OCI-LY1 (cell line): ENCODE results near the gene DLGAP4.
A peak's percentile ranks its signal among the peaks of the same experiment; 100 is the strongest.
"Not testable (repeated sequence)": the region's sequence is repeated elsewhere in the genome, so short reads cannot be mapped to it uniquely, and the experiment has no call there.

Experiments used
- H2AFZ ChIP-seq: fragments of 200-600 bp; sonication (generic), shearing (Covaris generic); 2 replicates; pipeline ENCODE4 v1.6.0; 2014; ENCODE audit warnings: antibody characterized with exemption, mild to moderate bottlenecking, low read length
- H3F3A ChIP-seq: fragments of 200-600 bp; sonication (generic), shearing (Covaris generic); 2 replicates; pipeline ENCODE4 v1.6.0; 2014; ENCODE audit warnings: mild to moderate bottlenecking, antibody characterized with exemption, low read length, moderate library complexity; ENCODE audit not compliant: insufficient read depth
- H3K27ac ChIP-seq: fragments of 200-600 bp; sonication (generic); 2 replicates; pipeline ENCODE4 v1.5.1; 2014; ENCODE audit warnings: low read length, mixed run types, mild to moderate bottlenecking, low read depth; ENCODE audit not compliant: poor library complexity, severe bottlenecking
- H3K27me3 ChIP-seq: fragments of 200-600 bp; sonication (generic); 2 replicates; pipeline ENCODE4 v1.6.0; 2014; ENCODE audit warnings: antibody characterized with exemption, mild to moderate bottlenecking, low read length, moderate library complexity; ENCODE audit not compliant: insufficient read depth
- H3K36me3 ChIP-seq: fragments of 200-600 bp; sonication (generic); 2 replicates; pipeline ENCODE4 v1.6.1; 2014; ENCODE audit warnings: mild to moderate bottlenecking, antibody characterized with exemption, low read length, moderate library complexity, mixed read lengths; ENCODE audit not compliant: insufficient read depth
- H3K4me1 ChIP-seq: fragments of 200-600 bp; sonication (generic); 2 replicates; pipeline ENCODE4 v1.5.1; 2014; ENCODE audit warnings: mild to moderate bottlenecking, low read length, moderate library complexity; ENCODE audit not compliant: insufficient read depth, severe bottlenecking
- H3K4me2 ChIP-seq: fragments of 200-600 bp; sonication (generic), shearing (Covaris generic); 2 replicates; pipeline ENCODE4 v1.6.1; 2014; ENCODE audit warnings: low read length
- H3K4me3 ChIP-seq: fragments of 200-600 bp; sonication (generic); 2 replicates; pipeline ENCODE4 v1.5.1; 2014; ENCODE audit warnings: low read length, low read depth, mild to moderate bottlenecking, mixed read lengths; ENCODE audit not compliant: poor library complexity, severe bottlenecking
- H3K79me2 ChIP-seq: fragments of 200-600 bp; shearing (Covaris generic); 2 replicates; pipeline ENCODE4 v1.6.1; 2016; ENCODE audit warnings: mixed run types, low read length, mixed read lengths; ENCODE audit not compliant: insufficient read depth
- H3K9ac ChIP-seq: fragments of 200-600 bp; sonication (generic), shearing (Covaris generic); 2 replicates; pipeline ENCODE4 v1.6.1; 2014; ENCODE audit warnings: mild to moderate bottlenecking, low read length, mixed read lengths
- H3K9me2 ChIP-seq: fragments of 200-600 bp; sonication (generic), shearing (Covaris generic); 2 replicates; pipeline ENCODE4 v1.6.1; 2014; ENCODE audit warnings: low read depth, mild to moderate bottlenecking, low read length, mixed read lengths
- H3K9me3 ChIP-seq: fragments of 200-600 bp; shearing (Covaris generic); 2 replicates; pipeline ENCODE4 v1.6.1; 2014; ENCODE audit warnings: low read length, mixed read lengths
- H4K20me1 ChIP-seq: fragments of 200-600 bp; sonication (generic), shearing (Covaris generic); 2 replicates; pipeline ENCODE4 v1.6.0; 2016; ENCODE audit warnings: mild to moderate bottlenecking, low read length; ENCODE audit not compliant: insufficient read depth
- CTCF ChIP-seq: fragments of 200-600 bp; sonication (generic), shearing (Covaris generic); IDR thresholded peaks from 2 replicates; pipeline ENCODE4 v1.5.1; 2017; ENCODE audit warnings: mild to moderate bottlenecking, antibody characterized with exemption, low read length, moderate library complexity, mixed read lengths
- EZH2 ChIP-seq: fragments of 200-600 bp; sonication (generic), shearing (Covaris generic); IDR thresholded peaks from 2 replicates; pipeline ENCODE4 v1.8.0; 2017; ENCODE audit warnings: borderline replicate concordance, mixed run types, mild to moderate bottlenecking, antibody characterized with exemption, low read length, moderate library complexity, mixed read lengths

Gene DLGAP4

GRCh38 chr20:36378686-36379085 is 72.5 kb downstream of the DLGAP4 start:
- Histone ChIP-seq H4K20me1 (no peaks in the 10 kb centered on the region), H3K4me3 (no peak overlapping the region), H2AFZ (no peak overlapping the region), H3K4me2 (no peak overlapping the region), H3K9me3 (no peaks in the 10 kb centered on the region), H3K9ac (no peak overlapping the region), H3K27ac (no peak overlapping the region), H3F3A (no peaks in the 10 kb centered on the region), H3K79me2 (no peaks in the 10 kb centered on the region), H3K9me2 (no peaks in the 10 kb centered on the region), H3K36me3 (no peaks in the 10 kb centered on the region), H3K27me3 (no peaks in the 10 kb centered on the region), H3K4me1 (no peaks in the 10 kb centered on the region)
- TF ChIP-seq CTCF, result no peak

GRCh38 chr20:36379914-36380313 is 73.8 kb downstream of the DLGAP4 start:
- H2AFZ ChIP-seq, H3K4me1 ChIP-seq, H3K9ac ChIP-seq, H3K27ac ChIP-seq, H3K79me2 ChIP-seq, H3K36me3 ChIP-seq, H3K9me2 ChIP-seq, H3K27me3 ChIP-seq, H3F3A ChIP-seq, H3K4me3 ChIP-seq, H4K20me1 ChIP-seq, H3K9me3 ChIP-seq, H3K4me2 ChIP-seq: not testable (repeated sequence)

DNA sequence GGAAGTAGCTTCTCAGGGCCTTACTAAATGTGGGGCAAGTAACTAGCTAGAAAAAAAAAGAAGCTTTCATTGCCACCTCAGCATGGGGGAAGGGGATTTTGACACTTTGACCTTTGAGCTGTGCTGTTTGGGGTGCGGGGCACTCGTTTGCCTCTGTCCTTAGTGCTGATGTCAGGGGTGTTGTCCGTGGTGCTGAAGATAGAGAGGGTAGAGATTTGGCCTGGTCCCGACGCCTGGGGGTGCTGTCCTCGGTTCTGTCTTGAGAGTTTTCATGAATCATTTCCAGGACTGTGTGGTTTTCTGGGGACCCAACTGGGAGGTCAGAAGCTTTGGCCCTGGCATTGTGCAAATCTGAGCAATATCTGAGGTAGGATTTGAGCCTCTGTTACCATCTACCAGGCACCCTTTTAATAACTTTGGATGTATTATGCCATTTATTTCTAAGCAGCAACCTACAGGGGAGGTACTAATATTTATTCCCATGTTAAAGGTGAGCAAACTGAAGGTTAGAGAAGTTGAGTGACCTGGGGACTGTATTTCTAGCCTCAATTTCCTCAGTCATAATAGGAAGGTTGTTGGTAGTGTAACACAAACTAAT is 78.0 kb downstream of the DLGAP4 start:
- no peaks in the 10 kb centered on the region for H3K36me3 ChIP-seq
- no peak overlapping the region for H3K4me2 ChIP-seq
- H3K9me3 ChIP-seq, result no peaks in the 10 kb centered on the region
- H3K9ac ChIP-seq, result no peak overlapping the region
- no peaks in the 10 kb centered on the region for H3K4me1 ChIP-seq
- 0 out of 2 replicates have a peak, but pooled peaks cover 3% of the 10 kb centered on the region for H3K27me3 ChIP-seq
- H4K20me1 ChIP-seq, result no peaks in the 10 kb centered on the region
- H2AFZ ChIP-seq, result no peak overlapping the region
- H3K27ac ChIP-seq, result no peak overlapping the region
- TF ChIP-seq EZH2, result no peak
- peak; percentile 28; the same call in 1 of the 2 replicates for TF ChIP-seq CTCF
- H3K79me2 ChIP-seq, result no peaks in the 10 kb centered on the region
- no peaks in the 10 kb centered on the region for H3F3A ChIP-seq
- H3K4me3 ChIP-seq, result no peak overlapping the region
- H3K9me2 ChIP-seq, result no peaks in the 10 kb centered on the region

- no peaks in the 10 kb centered on the region for H3F3A ChIP-seq
- H3K9me2 ChIP-seq, result no peaks in the 10 kb centered on the region
- H3K9ac ChIP-seq, result no peak overlapping the region
- no peaks in the 10 kb centered on the region for H3K9me3 ChIP-seq
- TF ChIP-seq EZH2 (no peak), CTCF (no peak)
- H3K79me2 ChIP-seq, result no peaks in the 10 kb centered on the region
- H3K27ac ChIP-seq, result no peak overlapping the region
- no peaks in the 10 kb centered on the region for H3K36me3 ChIP-seq
- no peak overlapping the region for H3K4me3 ChIP-seq
- no peaks in the 10 kb centered on the region for H3K4me1 ChIP-seq
- 0 out of 2 replicates have a peak, but pooled peaks cover 3% of the 10 kb centered on the region for H3K27me3 ChIP-seq
- H4K20me1 ChIP-seq, result no peaks in the 10 kb centered on the region
- no peak overlapping the region for H2AFZ ChIP-seq
- H3K4me2 ChIP-seq, result no peak overlapping the region
Measured at GRCh38 chr20:36385503-36385902, 79.4 kb downstream of the DLGAP4 start.
